HT-29 (cell line): Measurements from ENCODE around the gene EXOSC7. TPM values are rescaled to one million over a fixed set of nuclear protein-coding genes. Genes with fewer than 3 reads are reported as not detected.
"Not testable (repeated sequence)": the region's sequence is repeated elsewhere in the genome, so short reads cannot be mapped to it uniquely, and the experiment has no call there.

Experiments
- DNase-seq: peaks from one replicate; pipeline ENCODE4 v3.0.0-alpha.2; 2015; ENCODE audit warnings: low spot score
- total RNA-seq: library from RNA; depleted of rRNA; stranded (reverse); fragments of >200 nt; shearing (Covaris generic); gene quantifications from 2 replicates; pipeline ENCODE4 v1.2.3, GENCODE V29; 2014

Gene EXOSC7
- total RNA-seq, 1 experiment from 2014 or later, result 35.2 TPM

- no peak for DNase-seq
These were observed 45.7 kb downstream of the EXOSC7 start for GRCh38 chr3:45021524-45022297.

GRCh38 chr3:45023675-45024074 is 47.6 kb downstream of the EXOSC7 start:
- no peak for DNase-seq

GRCh38 chr3:45024542-45025255 is 48.7 kb downstream of the EXOSC7 start:
- DNase-seq, result no peak

- DNase-seq, result no peak
These were observed 50.0 kb downstream of the EXOSC7 start, which contains the start of gene CLEC3B for GRCh38 chr3:45026038-45026437. Gene CLEC3B (plus strand): TSS chr3:45026303. CDS start chr3:45026363, 60 bp downstream.

- DNase-seq, result no peak
These were observed 50.9 kb downstream of the EXOSC7 start for GRCh38 chr3:45026957-45027356.

DNA sequence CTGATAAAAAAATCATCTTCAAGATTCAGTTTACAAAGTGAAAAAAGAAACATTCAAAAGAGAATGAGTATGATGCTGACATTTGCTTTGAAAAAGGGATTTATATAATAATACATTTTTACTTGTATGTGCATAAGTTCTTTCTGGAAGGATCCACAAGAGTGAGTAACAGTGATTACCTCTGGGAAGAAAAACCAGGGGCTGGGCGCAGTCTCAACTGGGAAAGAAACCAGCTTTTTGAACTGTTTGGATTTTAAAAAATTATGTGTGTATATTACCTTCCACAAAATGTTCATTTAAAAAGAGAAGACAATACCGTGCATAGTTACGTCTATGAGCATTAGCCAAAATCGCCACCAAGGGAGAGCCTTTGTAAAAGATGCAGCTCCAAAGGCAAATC is 51.4 kb downstream of the EXOSC7 start:
- no peak for DNase-seq

DNA sequence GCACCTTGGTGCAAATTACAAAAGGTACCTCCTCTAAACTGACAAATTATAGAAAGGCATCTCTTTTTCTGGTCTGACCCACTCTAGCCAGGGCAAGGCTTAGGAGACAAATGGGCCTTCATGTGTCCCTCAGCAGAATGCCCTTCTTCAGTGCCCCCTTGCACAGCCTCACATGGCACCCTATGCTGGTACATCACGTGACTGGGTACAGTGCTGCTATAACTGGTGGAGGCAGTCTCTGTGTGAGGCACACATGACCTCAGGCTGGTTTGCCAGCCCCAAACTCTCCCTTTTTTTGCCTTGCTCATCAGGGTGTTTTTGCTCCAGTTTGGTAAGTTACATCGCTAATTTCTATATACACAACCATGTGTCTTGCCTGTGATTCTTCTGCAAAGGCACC is 53.2 kb downstream of the EXOSC7 start:
- DNase-seq, result no peak

DNA sequence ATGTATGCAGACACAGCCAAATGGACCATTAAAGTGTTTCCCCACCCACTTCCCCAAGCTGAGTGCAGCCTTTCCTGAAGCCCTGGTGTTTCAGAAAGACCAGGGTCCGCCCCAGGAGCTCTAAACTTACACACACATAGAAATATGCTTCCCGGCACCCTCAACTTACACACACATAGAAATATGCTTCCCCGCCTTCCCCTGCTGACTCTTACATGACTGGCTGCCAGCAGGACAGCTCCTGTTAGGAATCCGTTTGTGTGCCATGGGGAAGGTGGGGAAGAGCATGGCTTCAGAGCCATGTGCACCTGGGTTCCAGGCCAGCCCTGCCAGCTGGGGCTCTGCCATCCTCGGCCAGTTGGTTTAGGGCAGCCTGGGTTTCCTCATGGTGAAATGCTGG is 53.6 kb downstream of the EXOSC7 start:
- no peak for DNase-seq

GRCh38 chr3:45031531-45031930 is 55.5 kb downstream of the EXOSC7 start:
- no peak for DNase-seq

DNA sequence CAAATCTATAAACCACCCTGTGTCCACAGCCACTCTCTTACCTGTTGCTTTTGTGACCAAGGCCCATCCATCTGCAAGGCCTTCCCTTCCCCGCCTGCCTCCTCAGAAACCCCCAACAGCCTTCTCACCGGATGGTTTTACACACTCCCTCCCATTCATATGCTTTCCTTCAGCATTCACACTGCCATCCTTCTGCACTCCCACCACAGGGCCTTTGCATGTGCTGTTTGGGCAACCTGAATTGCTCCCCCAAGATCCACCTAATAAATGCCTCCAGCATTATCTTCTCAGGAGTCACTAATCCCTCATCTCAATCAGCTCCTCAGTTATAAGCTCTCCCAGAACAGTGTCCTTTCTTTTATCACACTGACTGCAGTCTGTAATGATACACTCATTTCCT is 56.1 kb downstream of the EXOSC7 start:
- no peak for DNase-seq

- DNase-seq, result no peak
These were observed 57.7 kb downstream of the EXOSC7 start for GRCh38 chr3:45033791-45034190.

GRCh38 chr3:45034612-45035252 is 58.7 kb downstream of the EXOSC7 start:
- DNase-seq, result no peak

DNA sequence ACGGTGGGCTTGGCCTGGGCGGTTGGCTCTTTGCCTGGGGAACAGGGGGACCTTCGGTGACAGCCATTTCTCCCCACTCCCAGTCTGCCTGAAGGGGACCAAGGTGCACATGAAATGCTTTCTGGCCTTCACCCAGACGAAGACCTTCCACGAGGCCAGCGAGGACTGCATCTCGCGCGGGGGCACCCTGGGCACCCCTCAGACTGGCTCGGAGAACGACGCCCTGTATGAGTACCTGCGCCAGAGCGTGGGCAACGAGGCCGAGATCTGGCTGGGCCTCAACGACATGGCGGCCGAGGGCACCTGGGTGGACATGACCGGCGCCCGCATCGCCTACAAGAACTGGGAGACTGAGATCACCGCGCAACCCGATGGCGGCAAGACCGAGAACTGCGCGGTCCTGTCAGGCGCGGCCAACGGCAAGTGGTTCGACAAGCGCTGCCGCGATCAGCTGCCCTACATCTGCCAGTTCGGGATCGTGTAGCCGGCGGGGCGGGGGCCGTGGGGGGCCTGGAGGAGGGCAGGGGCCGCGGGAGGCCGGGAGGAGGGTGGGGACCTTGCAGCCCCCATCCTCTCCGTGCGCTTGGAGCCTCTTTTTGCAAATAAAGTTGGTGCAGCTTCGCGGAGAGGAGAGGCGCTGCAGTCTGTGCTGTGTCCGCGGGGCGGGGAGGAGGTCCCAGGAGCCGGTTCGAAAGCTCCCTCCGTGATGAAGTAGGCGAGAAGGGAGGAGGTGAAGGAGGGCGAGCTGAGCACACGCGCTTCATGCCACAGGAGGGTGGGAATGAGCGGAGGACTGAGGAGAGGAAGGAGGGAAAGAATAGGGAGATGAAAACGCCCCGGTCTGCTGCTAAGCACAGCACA is 59.6 kb downstream of the EXOSC7 start:
- DNase-seq, result no peak

DNA sequence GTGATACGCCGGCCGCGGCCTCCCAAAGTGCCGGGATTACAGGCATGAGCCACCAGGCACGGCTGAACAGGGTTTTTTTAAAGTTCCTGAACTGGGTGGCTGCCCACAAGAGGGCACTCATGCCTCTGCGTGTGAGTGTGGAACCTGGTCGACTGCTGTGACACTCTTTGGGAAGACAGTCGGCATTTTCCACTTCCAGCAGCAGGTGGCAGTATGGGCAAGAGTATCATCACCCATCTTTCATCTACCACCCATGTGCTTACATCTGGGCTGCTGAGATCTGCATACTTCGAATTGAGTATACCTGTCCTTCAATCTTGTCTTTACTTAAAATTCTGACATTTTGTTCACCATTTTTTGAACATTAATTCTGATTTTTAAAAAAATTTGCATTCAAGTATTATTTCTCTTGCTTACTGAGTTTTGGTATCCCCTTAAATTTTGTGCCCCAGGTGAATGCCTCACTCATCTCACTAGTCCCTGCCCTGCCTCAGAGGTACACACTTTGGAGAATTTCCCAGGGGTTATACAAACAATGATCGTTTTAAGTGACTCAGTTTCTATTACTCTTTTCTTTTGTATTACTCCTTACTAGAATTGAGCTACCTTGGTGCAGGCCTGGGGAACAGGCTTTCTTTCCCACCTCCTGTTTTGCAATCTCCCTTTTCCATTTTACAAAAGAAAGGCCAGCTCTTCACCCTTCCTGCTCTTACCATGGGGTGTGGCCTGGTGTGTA is 61.8 kb downstream of the EXOSC7 start:
- DNase-seq, result peak; percentile 94

DNA sequence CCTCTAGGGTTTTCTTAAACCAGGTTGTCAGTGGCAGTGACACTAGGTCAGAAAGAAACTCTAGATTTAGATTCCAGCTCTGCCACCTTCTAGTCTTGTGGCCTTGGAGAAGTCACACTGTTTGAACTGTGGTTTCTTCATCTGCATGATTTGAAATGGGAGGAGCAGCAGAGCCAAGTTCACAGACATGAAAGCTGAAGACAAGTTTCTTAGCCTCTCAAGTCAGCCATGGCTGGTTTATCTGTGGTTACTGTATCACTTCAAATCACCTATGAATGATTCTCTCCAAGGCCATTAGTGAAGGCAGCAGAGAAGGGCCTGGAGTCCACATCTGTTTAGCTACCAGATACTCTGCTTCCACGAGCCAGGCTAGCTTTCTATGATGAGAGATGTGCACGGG is 65.6 kb downstream of the EXOSC7 start:
- no peak for DNase-seq

DNA sequence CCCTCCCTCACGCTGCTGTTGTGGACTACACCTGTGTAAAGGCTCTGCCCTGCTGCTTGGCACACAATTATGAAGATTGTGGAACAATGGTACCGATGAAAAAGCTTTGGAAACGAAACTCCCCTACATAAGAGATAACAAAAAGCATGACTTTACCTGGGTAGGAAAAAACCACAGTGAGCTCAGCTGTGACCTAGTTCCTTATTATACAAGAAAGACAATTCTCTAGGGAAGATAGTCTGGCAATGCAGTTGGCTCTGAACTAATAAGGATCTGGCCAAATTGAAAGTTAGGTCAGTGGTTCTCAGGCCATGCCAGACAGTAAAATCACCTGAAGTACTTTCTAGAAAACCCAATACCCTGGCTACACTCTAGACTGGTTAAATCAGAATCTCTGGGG is 66.1 kb downstream of the EXOSC7 start:
- DNase-seq, result no peak

- DNase-seq, result no peak
These were observed 67.8 kb downstream of the EXOSC7 start for GRCh38 chr3:45043728-45044299.

- no peak for DNase-seq
These were observed 72.2 kb downstream of the EXOSC7 start for GRCh38 chr3:45048244-45048643.

GRCh38 chr3:45049807-45050206 is 73.8 kb downstream of the EXOSC7 start:
- no peak for DNase-seq

GRCh38 chr3:45051685-45052084 is 75.6 kb downstream of the EXOSC7 start:
- DNase-seq, result no peak

- DNase-seq, result not testable (repeated sequence)
These were observed 77.8 kb downstream of the EXOSC7 start for GRCh38 chr3:45053805-45054195.
